Measurements from ENCODE around the gene MAP3K15.

MAP3K15 gene

DNA sequence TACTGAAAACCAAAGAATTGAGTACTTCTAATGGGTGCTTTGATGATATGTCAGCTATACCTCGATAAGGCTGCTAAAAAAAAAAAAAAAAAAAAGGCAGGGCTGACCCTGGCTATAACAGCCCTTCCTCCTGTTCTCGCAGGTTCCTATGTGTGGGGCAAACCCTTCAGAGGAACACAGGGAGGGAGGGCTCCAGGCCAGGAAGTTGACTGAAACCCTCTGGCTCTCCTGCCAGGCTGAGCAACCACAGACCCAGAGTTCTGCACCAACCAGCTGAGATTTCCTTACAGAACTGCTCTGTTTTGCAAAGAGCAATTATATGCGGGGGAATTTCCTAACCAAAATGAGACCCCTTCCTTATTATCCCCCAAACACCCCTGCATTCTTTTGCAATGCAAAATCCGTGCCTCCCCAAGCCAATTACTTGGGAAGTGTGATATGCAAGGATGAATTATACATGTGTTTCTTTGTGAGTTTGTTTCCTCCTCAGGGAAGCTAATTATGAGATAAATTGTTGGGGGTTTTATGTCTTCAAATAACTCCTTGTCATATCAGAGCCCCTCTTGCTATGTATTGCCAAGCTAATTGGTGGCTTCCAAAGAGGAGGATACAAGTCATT is 126.0 kb downstream of the MAP3K15 start:
- DNase-seq (ENCODE audit: low read depth): no peak

DNA sequence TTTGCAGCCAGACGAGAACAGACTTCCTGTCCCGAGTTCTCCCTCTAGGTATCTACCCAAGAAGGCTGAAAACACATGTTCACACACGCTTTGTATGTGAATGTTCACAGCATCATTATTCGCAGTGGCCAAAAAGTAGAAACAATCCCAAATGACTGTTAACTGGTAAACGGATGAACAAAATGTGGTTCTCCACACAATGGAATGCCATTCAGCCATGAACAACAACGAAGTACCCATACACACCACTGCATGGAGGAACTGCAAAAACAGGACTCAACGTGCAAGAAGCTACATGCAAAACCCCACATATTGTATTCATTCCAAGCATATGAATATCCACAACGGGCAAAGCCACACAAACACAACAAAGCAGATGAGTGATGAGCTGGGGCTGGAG is 126.6 kb downstream of the MAP3K15 start:
- no peak for DNase-seq (ENCODE audit: low read depth)

DNA sequence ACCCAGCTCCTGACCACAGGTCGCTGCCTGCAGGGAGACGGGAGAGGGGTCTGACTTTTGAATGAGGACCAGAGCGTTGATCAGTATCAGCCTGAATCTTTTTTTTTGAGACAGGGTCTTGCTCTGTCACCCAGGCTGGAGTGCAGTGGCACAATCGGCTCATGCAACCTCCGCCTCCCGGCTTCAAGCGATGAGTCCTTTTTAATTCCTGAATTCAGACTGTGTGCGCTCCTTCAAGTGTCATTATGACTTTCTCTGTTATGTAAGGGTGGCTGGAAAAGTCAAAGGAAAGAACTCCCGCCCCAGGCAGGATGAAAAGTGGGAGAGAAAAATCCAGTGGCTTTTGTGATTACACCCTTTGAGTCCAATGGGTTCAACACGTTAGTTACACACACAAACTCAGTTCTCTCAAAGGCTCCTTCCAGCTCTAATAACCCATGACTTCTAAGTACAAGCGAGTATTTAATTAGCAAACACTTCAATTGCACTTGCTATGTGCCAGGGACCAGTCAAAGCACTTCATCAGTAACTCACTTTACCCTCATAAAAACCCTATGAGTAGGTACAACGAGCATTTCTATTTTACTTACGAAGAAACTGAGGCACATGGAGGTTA is 127.1 kb downstream of the MAP3K15 start:
- no peak for DNase-seq (ENCODE audit: low read depth)

DNA sequence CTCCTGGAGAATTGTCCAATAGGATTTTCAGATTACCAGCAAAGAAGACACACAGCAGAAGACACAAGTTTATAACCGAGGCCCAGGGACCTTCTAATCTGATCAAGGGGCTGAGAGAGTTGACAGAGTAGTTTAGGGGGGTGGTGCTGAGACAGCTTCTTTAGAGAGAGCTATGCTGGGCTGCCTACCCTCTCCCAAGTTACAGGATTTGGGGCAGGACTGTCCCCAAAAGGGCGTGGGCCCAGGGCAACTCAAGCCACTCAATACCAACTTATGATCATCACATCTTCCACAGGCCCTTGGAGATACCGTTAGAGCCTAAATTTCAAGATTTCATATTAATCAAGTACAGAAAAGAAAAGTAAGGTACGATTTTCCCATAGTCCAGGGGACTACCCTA is 128.6 kb downstream of the MAP3K15 start:
- DNase-seq (ENCODE audit: low read depth): no peak

DNA sequence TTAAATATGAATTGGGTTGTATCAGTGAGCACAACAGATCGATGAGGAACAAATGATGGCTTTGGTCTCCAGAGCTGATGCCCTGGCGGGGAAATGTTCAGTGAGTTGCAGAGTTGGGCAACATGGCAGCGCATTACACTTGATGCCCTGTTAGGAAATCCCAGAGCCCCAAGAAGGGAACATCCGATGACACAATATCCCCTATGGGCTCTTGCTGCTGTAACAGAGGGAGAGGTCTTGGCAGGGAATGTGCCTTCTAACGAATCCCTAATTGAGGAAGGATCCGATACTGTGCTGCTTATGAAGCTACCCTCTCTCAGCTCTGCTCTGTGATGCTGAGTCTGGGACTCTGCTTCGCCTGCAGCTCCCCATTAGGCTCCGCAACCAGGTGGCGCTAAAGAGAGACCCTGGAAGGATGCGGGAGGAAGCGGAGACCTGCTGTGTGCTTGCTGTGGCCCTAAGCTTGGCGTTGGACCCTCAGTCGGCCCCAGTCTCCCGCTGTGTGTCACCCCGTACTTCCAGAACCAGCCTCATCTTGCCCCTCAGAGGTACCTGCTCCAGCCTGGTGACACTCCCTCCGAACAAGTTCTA is 132.7 kb downstream of the MAP3K15 start:
- DNase-seq (ENCODE audit: low read depth): peak; percentile 50

DNA sequence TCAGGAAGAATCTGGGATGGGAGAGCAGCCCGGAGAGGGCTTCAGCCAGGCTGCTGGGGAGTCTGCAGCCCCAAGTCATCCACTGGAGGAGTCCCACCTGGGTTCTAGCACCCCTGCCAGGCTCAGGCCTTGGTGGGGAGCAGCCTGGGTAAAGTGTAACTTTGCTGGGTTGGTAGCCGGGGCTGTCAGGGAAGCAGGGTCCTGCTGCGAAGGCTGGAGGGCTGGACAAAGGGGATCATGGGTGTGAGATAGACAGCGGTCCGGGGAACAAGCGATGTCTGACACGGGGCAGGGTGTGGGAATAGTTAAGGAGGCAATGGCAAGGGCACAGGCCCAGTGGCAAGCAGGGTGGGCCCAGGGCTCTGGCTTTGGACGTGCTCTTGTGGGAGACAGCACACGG is 134.0 kb downstream of the MAP3K15 start:
- no peak for DNase-seq (ENCODE audit: low read depth)

DNA sequence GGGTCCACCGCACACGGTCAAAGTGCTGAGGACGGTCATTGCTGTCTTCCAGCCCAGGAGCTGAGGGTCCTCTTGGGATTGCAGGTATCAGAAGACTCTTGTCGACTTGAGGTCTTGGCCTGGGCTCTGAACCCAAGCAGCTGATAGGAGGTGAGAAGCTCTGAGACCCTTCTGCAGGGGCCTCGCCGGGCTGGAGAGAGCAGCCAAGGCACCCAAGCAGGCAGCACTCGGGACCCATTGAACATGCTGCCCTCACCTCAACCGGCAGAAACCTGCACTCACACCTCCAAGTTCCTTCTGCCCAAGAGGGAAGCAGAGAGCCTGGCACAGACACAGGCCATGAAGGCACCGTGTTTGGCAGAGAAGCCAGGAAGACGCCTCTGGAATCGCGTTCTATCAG is 137.5 kb downstream of the MAP3K15 start:
- no peak for DNase-seq (ENCODE audit: low read depth)

DNA sequence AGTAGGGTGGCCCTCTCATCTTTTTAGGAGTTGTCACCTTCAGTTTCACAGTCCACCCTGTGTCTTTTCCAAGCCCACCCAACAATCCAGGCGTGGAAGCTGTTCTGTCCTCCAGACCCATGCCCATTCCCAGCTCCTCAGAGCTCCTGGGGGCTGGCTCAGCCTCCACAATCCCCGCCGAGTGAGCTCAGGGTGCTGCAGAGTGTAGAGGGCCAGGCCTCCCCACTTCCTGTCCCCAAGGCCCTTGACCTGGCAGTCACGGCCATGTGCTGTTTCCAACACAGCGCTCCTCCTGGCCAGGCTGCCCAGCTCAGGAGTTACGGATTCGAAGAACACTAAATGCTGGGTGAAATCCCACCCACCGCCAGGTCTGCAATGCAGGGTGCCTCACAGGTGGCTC is 139.8 kb downstream of the MAP3K15 start:
- no peak for DNase-seq (ENCODE audit: low read depth)

DNA sequence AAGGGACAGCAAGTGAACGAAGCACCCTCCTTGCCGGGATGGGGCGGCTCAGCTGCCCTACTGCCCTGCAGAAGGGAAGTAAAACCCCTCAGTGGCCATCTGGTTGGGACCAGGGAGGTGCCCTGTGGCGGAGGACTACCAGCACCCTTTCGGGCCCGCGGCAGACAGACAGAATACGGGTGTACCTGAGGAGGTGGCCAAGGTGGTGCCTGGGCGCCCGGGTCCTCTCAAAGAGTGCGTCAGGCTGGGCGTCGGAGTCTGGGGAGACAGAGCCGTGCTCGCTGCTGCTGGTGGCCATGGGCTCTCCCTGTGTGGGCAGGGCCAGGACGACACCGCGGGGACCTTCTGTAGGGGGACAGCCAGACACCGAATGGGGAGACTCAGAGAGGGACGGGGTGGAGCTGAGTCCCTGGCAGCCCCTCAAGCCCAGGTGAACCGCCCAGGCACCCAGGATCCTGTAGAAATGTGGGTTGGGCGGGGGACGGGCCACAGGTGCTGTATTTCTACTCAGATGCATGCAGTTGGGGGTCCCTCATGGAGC is 141.9 kb downstream of the MAP3K15 start:
- DNase-seq (ENCODE audit: low read depth): no peak

DNA sequence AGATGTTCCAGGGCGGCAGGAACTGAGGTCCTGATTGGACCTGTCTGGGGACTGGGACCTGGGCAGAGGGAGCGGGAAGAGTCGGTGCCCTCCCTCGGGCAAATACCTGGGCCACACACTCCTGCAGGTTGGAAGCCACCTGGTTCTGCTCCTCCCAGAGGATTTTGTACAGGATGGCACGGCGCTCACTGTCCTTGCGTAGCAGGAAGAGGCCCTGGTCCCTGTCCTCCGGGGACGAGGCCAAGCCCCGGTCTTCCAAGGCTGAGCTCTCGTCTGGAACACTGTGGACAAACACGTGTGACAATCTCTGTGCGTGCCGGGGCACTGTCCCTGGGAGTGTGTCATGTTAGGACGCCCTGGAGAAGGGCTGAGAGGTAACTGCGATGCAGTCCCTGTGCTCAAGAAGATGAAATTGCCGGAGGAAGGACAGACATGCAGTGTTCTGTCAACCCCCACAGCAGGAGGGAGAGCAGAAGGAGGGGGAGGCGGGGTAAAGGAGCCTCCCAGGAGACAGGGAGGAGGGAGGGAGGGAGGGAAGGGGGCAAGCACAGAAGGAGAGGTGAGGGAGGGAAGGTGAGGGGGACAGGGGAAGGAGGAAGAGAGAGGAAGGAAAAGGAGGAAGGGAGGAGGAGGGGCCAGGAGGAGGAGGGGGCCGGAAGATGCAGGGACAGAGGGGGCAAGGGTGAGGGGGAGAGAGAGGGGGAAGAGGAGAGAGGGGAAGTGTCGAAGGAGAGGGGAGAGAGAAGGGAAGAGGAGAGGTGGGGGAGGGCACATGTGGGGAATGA is 142.6 kb downstream of the MAP3K15 start:
- peak; percentile 8 for DNase-seq (ENCODE audit: low read depth)

DNA sequence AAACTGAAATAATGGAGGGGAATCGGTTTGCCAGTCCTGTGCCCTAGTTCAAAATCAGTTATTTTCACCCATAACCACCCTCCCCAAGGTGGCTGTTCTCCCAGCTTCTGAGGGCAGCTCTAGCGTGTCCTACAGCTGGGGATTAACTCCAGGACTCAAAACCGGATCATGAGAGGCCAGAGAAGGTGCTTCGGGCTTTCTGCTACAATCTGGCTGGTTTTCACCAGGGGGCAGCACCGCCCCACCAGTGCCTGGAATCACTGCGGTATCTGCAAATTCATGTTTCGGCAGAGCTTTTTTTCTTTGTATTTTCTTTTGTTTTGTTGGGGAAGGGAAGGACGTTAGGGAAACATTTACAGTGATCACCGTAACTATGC is 143.2 kb downstream of the MAP3K15 start:
- DNase-seq (ENCODE audit: low read depth): peak; percentile 72

DNA sequence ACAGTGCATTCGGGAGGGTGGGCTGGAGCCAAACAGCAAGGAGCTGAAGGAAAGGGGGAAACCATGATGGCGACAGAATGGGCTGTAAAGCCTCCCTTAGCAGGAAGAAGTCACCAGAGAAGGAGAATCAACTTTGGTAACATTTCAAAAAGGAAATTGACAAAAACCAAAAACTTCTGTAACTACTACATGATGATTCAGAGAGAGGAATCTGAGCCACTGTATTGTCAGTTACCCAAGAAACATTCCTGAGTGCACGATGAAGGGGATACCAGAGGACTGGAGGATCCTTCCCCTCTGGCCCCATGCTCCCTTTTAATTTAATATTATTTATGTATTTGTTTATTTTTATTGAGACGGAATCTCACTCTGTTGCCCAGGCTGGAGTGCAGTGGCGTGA is 145.2 kb downstream of the MAP3K15 start:
- DNase-seq (ENCODE audit: low read depth): peak; percentile 52

DNA sequence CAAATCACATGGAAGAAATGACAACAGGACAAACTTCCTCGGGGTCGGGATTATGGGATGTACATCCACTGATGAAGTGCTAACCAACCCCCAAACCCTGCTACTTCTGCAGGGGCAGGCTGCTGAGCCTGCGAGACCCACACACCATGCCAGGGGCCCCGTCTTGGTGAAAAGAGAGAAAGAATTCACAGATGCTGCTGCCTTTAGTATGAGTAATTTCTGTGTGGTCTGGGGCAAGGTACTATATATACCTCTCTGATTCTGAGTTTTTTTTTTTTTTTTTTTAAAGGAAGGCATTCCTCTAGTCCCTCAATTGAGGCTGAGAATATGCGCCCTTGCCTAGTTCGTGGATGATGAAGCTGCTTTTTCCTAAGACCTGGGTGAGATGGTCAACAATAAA is 146.7 kb downstream of the MAP3K15 start:
- DNase-seq (ENCODE audit: low read depth): peak; percentile 28

DNA sequence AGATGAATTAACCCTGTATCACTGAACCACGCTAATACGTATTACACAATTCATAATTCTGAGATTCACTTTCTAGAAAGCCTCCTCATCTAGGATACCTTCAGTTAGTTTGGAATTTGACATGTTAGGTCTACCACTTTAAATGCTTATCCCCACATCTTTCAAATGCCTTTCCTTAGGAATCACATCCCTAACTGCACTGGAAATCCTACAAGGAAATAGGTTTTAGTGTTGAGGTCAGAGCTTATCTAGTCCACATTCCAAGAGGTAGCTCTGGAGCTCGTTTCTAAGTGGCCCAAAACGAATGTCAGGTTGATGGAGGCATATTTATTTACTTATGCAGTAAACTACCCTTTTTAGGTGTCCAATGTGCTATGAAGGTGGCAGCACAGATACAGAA is 153.6 kb downstream of the MAP3K15 start:
- DNase-seq (ENCODE audit: low read depth): no peak

DNA sequence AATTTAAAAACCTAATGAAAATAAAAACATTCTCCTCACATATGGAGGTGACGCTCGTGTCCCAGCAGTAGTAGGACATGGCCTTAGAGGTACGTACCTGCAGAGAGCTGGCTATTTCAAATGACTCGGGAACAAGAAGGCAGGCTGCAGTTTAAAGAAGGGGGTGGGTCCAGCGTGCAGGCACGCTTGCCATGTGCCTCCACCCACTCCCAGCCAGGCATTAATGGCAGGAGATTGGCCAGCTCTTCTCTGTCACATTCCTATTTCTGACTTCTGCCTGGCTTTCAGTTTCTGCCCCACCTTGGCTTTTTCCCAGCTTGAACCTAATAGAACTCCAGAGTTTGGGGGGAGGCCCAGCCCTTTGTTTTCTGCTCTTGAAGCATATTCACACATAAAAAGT is 154.4 kb downstream of the MAP3K15 start:
- DNase-seq (ENCODE audit: low read depth): no peak

DNA sequence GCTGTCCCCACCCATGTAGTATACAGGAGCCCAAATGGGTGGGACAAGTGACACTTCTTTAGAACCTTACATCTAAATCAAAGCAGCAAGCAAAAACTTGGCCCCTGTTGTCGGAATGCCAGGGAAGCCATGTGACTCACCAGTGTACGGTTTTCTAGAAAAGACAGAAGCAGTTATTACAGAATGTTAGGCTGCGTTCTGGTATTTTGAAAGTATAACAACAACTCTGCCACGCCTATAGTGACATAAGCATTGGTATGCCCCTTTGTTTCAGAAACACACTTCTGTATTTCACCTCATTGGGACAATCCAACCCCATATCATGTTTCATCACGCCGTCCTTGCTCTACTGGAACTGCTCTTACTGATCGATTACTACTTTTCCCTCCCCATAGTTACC is 156.8 kb downstream of the MAP3K15 start:
- no peak for DNase-seq (ENCODE audit: low read depth)

DNA sequence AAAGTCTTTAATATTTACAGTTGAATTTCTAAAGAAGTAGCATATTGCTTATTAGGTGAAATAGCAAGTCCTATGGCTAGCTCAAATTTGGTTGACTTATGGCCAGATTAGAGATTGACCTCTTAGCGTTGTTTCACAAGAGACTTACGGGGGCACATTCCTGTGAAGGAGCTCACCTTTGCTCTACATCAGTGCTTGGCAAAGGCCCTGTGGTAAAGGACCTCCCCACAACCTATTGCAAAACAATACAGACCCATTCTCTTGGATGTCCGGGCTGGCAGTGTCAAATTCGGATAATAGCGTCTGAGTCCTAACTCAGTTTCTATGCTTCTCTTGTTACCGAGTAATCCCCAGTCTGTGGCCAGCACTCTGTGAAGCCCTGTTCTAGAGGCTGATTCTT is 160.7 kb downstream of the MAP3K15 start:
- DNase-seq (ENCODE audit: low read depth): no peak

DNA sequence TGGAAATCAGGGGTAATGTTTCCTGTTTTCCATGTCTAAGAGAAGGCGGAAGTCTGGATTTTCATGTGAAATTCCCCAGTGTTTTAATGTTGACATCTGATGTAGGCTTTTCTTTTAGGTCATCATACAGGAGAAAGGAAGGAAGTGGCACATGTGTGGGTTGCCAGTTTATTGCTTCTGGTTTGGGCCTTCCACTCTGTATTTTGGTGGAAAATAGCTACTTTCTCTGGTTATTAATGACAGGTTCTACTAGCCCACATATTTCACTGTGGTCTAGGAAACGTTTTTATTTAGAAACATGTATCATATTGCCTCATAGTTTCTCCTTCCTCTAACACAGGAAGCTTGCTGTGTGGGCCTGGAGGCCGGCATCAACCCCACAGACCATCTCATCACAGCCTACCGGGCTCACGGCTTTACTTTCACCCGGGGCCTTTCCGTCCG is 164.3 kb downstream of the MAP3K15 start:
- DNase-seq (ENCODE audit: low read depth): no peak

DNA sequence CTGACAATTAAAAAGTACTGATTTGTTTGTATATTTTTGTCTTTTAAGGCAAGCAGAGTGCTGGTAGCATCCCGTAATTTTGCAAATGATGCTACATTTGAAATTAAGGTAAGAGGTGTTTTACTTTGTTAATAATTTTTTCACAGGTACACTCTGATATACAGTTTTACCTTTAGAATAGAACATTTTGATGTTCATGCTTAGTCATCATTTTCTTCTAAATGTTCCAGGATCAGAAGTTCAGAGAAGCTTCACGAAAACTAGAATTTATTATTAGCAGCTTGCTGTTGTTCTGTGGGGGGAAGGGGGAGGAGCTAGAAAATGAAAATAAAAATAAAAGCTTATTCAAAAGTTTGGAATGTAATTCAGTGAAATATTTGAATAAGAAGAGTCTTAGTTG is 166.0 kb downstream of the MAP3K15 start:
- DNase-seq (ENCODE audit: low read depth): no peak

DNA sequence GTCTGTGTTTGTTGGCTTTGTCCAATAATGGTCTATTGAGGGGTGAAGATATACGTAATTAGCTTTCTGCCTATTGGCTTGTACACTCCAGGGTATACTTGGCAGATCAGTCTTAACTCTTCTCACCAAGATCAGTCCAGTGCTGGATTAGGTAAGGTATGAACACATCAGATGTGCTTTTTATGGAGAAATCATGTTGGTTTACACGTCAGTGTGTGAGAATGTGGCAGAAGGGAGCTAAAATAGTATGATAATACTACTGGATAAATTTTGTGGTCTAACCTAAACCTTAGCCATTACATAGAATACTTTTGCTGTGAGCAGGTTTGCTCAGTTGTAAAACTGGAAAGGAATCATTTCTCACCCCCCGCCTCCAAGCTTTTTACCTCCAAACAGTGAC is 167.4 kb downstream of the MAP3K15 start:
- peak; percentile 17 for DNase-seq (ENCODE audit: low read depth)

DNA sequence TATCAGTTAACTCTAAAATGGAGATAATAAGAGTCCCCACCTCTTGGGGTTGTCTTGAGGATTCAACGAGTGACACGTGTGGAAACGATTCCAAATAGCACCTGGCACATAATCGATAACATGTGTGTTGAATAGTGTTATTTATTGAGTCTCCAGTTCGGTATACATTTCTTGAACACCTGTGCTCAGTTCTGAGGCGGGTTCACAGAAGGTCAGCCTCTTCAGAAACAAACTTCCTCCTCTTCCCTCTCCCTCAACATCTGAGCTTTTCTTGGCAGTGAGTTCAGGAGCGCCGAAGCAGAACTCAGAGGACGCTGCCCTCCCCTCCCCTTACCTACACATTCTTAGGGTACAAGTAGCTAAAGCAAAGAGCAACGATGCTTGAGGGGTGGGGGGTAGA is 170.6 kb downstream of the MAP3K15 start:
- DNase-seq (ENCODE audit: low read depth): no peak

DNA sequence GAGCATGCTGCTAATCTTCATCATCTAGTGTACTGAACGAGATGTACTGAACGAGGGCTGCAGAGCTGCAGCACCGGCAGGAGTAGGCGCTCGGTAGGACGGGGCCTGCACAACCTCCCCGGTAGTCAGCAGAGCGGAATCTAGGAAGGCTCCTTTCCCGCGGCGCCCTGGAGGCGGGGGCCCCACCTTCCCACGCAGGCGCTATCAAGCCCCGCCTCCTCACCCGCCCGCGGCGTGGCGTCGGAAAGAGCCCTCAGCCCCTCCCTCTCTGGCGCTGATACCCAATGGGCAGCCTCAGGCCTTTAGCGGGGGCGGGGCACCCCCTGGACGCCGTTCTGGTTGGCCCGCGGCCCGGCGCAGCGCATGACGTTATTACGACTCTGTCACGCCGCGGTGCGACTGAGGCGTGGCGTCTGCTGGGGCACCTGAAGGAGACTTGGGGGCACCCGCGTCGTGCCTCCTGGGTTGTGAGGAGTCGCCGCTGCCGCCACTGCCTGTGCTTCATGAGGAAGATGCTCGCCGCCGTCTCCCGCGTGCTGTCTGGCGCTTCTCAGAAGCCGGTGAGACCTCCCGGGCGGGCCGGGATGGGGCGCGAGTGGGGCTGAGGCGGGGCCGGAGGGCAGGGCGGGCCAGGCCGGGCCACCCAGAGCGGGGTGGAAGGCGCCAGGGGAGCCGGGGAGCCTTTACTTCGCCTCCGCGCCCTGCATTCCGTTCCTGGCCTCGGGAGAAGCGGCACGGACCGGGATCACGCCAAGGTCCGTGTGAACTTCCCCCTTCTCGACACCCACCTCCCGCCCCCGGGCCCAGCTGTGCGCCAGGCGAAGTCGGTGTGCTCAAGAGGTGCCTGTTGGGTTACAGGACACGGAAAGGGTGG is 171.5 kb downstream of the MAP3K15 start, which contains the start of gene PDHA1:
Gene PDHA1 (plus strand): TSS at position 393 of the 874 bp plus-strand sequence. CDS start 111 bp downstream, at position 504.
- peak; percentile 92 for DNase-seq (ENCODE audit: low read depth)
